Body of pancreas (tissue), 4 donors: ENCODE data around the gene MYADM. TPM values are rescaled to one million over a fixed set of nuclear protein-coding genes. Genes with fewer than 3 reads are reported as not detected.
A peak's percentile ranks its signal among the peaks of the same experiment; 100 is the strongest.

Source experiments
- ATAC-seq: fragments of 150-250 bp; one replicate; pipeline ENCODE4 v1.9.1; 2016
- DNase-seq, 4 donors: peaks; one replicate each; pipeline ENCODE4 v3.0.0-alpha.2; 2019
- H3K27ac ChIP-seq, 4 donors: fragments of 200-600 bp; sonication (generic); 1 replicate in 3 of 4; 2 replicates in 1 of 4; pipeline versions ENCODE4 v1.5.1 to v1.6.1; 2016 to 2019; ENCODE audit warnings: mild to moderate bottlenecking in 1 of 4, mixed read lengths in 1 of 4, moderate library complexity in 1 of 4
- H3K27me3 ChIP-seq, 2 donors: fragments of 200-600 bp; sonication (generic); one replicate each; pipeline ENCODE4 v1.6.0; 2016; ENCODE audit warnings: mild to moderate bottlenecking in 1 of 2
- H3K36me3 ChIP-seq, 2 donors: fragments of 200-600 bp; sonication (generic); replicated peaks in 1 of 2; 2 replicates each; pipeline ENCODE4 v1.5.1; 2016; ENCODE audit warnings: low read depth in 2 of 2; ENCODE audit not compliant: insufficient read depth in 1 of 2
- H3K4me1 ChIP-seq: fragments of 200-600 bp; sonication (generic); one replicate; pipeline ENCODE4 v1.6.0; 2016
- H3K4me3 ChIP-seq, 2 donors: fragments of 200-600 bp; sonication (generic); 1 replicate in 1 of 2; 2 replicates in 1 of 2; pipeline ENCODE4 v1.5.1; 2016 to 2019
- H3K9me3 ChIP-seq, 3 donors: fragments of 200-600 bp; sonication (generic); 1 replicate in 2 of 3; 2 replicates in 1 of 3; pipeline ENCODE4 v1.5.1; 2016
- POLR2A ChIP-seq, 3 donors: fragments of 450-650 bp; IDR thresholded peaks; one replicate each; pipeline ENCODE4 v1.6.1; 2016; ENCODE audit warnings: antibody characterized with exemption in 3 of 3, mild to moderate bottlenecking in 2 of 3
- WGBS, 2 donors: methylation state at CpG; one replicate each; pipeline ENCODE4 v1.1.5; 2017; 5-methylcytosine and 5-hydroxymethylcytosine counted together
- intact Hi-C: fragments of 100-400 bp; cut with DNase I; formaldehyde crosslinking; loops from one replicate; pipeline ENCODE4 v1.15.1; 2023
- total RNA-seq, 2 donors: library from RNA; depleted of rRNA; stranded (reverse); fragments of >200 nt; gene quantifications; one replicate each; pipeline ENCODE4 v1.1.0, GENCODE V29; 2016
- TF ChIP-seq, protein P1 (sequence below), 7 experiments: fragments of 450-650 bp in 4 of 7; fragments of 200-600 bp in 3 of 7; sonication (generic) in 3 of 7; IDR thresholded peaks; one replicate each; pipeline ENCODE4 v1.5.1; 2016 to 2019; ENCODE audit warnings: antibody characterized with exemption in 7 of 7

Gene MYADM, protein sequence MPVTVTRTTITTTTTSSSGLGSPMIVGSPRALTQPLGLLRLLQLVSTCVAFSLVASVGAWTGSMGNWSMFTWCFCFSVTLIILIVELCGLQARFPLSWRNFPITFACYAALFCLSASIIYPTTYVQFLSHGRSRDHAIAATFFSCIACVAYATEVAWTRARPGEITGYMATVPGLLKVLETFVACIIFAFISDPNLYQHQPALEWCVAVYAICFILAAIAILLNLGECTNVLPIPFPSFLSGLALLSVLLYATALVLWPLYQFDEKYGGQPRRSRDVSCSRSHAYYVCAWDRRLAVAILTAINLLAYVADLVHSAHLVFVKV
- total RNA-seq, result 10 to 100 TPM; 12.2 to 30.0 TPM

- TF ChIP-seq POLR2A (IDR thresholded peaks at IDR 0.05), result peak; percentile 57 to 84 (median 81)
- TF ChIP-seq, protein P1, sequence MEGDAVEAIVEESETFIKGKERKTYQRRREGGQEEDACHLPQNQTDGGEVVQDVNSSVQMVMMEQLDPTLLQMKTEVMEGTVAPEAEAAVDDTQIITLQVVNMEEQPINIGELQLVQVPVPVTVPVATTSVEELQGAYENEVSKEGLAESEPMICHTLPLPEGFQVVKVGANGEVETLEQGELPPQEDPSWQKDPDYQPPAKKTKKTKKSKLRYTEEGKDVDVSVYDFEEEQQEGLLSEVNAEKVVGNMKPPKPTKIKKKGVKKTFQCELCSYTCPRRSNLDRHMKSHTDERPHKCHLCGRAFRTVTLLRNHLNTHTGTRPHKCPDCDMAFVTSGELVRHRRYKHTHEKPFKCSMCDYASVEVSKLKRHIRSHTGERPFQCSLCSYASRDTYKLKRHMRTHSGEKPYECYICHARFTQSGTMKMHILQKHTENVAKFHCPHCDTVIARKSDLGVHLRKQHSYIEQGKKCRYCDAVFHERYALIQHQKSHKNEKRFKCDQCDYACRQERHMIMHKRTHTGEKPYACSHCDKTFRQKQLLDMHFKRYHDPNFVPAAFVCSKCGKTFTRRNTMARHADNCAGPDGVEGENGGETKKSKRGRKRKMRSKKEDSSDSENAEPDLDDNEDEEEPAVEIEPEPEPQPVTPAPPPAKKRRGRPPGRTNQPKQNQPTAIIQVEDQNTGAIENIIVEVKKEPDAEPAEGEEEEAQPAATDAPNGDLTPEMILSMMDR (IDR thresholded peaks at IDR 0.05), result peak in 1 of 7 experiments; percentile 2
- H3K27me3 ChIP-seq, result no peaks in the 10 kb centered on the region
- intact Hi-C loops, result no loop called here
Measured at GRCh38 chr19:53867225-53868090, at the start of gene MYADM. MYADM (plus strand) TSS chr19:53867883; CDS start chr19:53873530, 5,647 bp downstream.

GRCh38 chr19:53818756-53819155 lies 48.9 kb upstream of the MYADM start:
- no peak for TF ChIP-seq POLR2A (IDR thresholded peaks at IDR 0.05)
- TF ChIP-seq, protein P1 (IDR thresholded peaks at IDR 0.05), result no peak
- Histone ChIP-seq H3K27me3 (no peaks in the 10 kb centered on the region), H3K27ac (no peak overlapping the region), H3K36me3 (no peaks in the 10 kb centered on the region), H3K4me1 (no peaks in the 10 kb centered on the region), H3K4me3 (no peak overlapping the region), H3K9me3 (no peaks in the 10 kb centered on the region)
- no peak for DNase-seq
- WGBS, 2 donors, result 77 to 85% methylated on average over 13 of the region's 13 CpGs
- ATAC-seq, result no peak
- intact Hi-C loops, result no loop called here

More at GRCh38 chr19:53867225-53868090, at the start of gene MYADM:
- WGBS, 2 donors, result 4 to 16% methylated on average over 12 to 35 of the region's 37 CpGs
- peak within 1 kb of the TSS; percentile 66 to 76 for H3K4me3 ChIP-seq
- H3K9me3 ChIP-seq, result no peaks in the 10 kb centered on the region
- no peaks in the 10 kb centered on the region for H3K36me3 ChIP-seq
- H3K27ac ChIP-seq, result peak within 1 kb of the TSS; percentile 78 to 94 (median 86)
- ATAC-seq (peak; percentile 76), DNase-seq (peak; percentile 99 to 100 (median 99))
- H3K4me1 ChIP-seq, result peaks cover 53% of the 10 kb centered on the region

DNA sequence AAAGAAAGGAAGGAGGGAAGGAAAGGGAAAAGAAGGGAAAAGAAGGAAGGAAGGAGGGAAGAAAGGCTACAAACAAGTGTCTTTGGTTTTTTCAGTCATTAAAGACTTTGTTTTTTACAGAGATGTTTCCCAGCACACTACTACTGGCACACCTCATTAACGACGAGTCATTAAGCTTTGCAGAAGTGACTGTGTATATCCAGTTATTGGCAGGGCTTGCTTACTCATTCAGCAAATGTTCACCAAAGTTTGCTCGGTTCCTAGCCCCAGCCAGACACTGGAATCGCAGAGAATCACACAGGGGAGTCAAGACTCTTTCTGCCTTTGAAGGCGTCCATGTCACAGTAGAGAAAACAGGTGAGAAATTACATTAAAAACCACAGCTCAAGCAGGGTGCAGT lies 47.8 kb upstream of the MYADM start:
- Histone ChIP-seq H3K9me3 (no peaks in the 10 kb centered on the region), H3K4me3 (no peak overlapping the region), H3K27me3 (peaks cover 0 to under 1% of the 10 kb centered on the region in 2 donors), H3K4me1 (no peaks in the 10 kb centered on the region), H3K27ac (no peak overlapping the region), H3K36me3 (no peaks in the 10 kb centered on the region)
- intact Hi-C loops, result no loop called here
- no peak for TF ChIP-seq POLR2A (IDR thresholded peaks at IDR 0.05)
- TF ChIP-seq, protein P1 (IDR thresholded peaks at IDR 0.05), result no peak
- ATAC-seq (no peak), DNase-seq (no peak)
- 11 to 60% methylated on average over 3 to 5 of the region's 5 CpGs for WGBS, 2 donors

- DNase-seq (no peak), ATAC-seq (no peak)
- H3K27me3 ChIP-seq, result peaks cover 0 to 4% of the 10 kb centered on the region in 2 donors
- H3K27ac ChIP-seq, result no peak overlapping the region
- intact Hi-C loops, result no loop called here
- no peaks in the 10 kb centered on the region for H3K9me3 ChIP-seq
- 71 to 72% methylated on average over 12 of the region's 12 CpGs for WGBS, 2 donors
- no peaks in the 10 kb centered on the region for H3K4me1 ChIP-seq
- H3K36me3 ChIP-seq, result no peaks in the 10 kb centered on the region
- no peak for TF ChIP-seq POLR2A (IDR thresholded peaks at IDR 0.05)
- TF ChIP-seq, protein P1 (IDR thresholded peaks at IDR 0.05), result no peak
- no peak overlapping the region for H3K4me3 ChIP-seq
Measured at GRCh38 chr19:53823380-53824120, 44.1 kb upstream of the MYADM start.
